ENCODE data around the gene UBR3.

UBR3 gene

GRCh38 chr2:170063456-170064235, 236.4 kb downstream of the UBR3 start:
- no peak for DNase-seq

GRCh38 chr2:170070778-170071177, 243.5 kb downstream of the UBR3 start:
- DNase-seq, result no peak

GRCh38 chr2:170073288-170073687, 246.0 kb downstream of the UBR3 start:
- DNase-seq, result no peak

- DNase-seq, result no peak
Observed at GRCh38 chr2:170076189-170076588, 248.9 kb downstream of the UBR3 start.

GRCh38 chr2:170077830-170078569, 250.7 kb downstream of the UBR3 start:
- DNase-seq, result no peak

GRCh38 chr2:170084820-170085491, 257.7 kb downstream of the UBR3 start:
- DNase-seq, result no peak

GRCh38 chr2:170086117-170086688, 258.9 kb downstream of the UBR3 start:
- DNase-seq, result no peak

GRCh38 chr2:170086751-170087412, 259.6 kb downstream of the UBR3 start:
- no peak for DNase-seq

GRCh38 chr2:170087413-170087793, 260.1 kb downstream of the UBR3 start:
- DNase-seq, result no peak

GRCh38 chr2:170088776-170089175, 261.5 kb downstream of the UBR3 start:
- no peak for DNase-seq

GRCh38 chr2:170090229-170090628, 263.0 kb downstream of the UBR3 start:
- DNase-seq, result no peak

GRCh38 chr2:170091436-170091835, 264.2 kb downstream of the UBR3 start:
- no peak for DNase-seq

GRCh38 chr2:170092436-170093060, 265.3 kb downstream of the UBR3 start:
- DNase-seq, result no peak

- no peak for DNase-seq
Observed at GRCh38 chr2:170095380-170095779, 268.1 kb downstream of the UBR3 start.

- no peak for DNase-seq
Observed at GRCh38 chr2:170098626-170099312, 271.5 kb downstream of the UBR3 start.

GRCh38 chr2:170101789-170102188, 274.5 kb downstream of the UBR3 start:
- DNase-seq, result no peak

- DNase-seq, result no peak
Observed at GRCh38 chr2:170106102-170106840, 279.0 kb downstream of the UBR3 start.

- no peak for DNase-seq
Observed at GRCh38 chr2:170113168-170113894, 286.1 kb downstream of the UBR3 start.

GRCh38 chr2:170115501-170116229, 288.4 kb downstream of the UBR3 start:
- no peak for DNase-seq

- no peak for DNase-seq
Observed at GRCh38 chr2:170118641-170119040, 291.4 kb downstream of the UBR3 start.
